Effector memory CD8-positive, alpha-beta T cell (primary cell): ENCODE data around the gene HOATZ.

Source experiments
- ATAC-seq: fragments of 150-1000 bp; cut with Tn5 transposase; replicated peaks from 2 replicates; pipeline ENCODE4 v1.10.0; 2021; ENCODE audit warnings: mild to moderate bottlenecking, moderate library complexity
- DNase-seq, 3 experiments: peaks; one replicate each; pipeline ENCODE4 v3.0.0; 2021
- H3K27ac Mint-ChIP-seq, 2 donors: one replicate each; pipeline ENCODE4 v1.8.0; 2022; ENCODE audit warnings: mild to moderate bottlenecking in 2 of 2, mixed read lengths in 2 of 2, moderate library complexity in 2 of 2
- H3K27me3 Mint-ChIP-seq, 2 donors: one replicate each; pipeline ENCODE4 v1.8.0; 2022; ENCODE audit warnings: mixed read lengths in 2 of 2
- H3K36me3 Mint-ChIP-seq: one replicate; pipeline ENCODE4 v1.8.0; 2022; ENCODE audit warnings: mild to moderate bottlenecking, moderate library complexity, mixed read lengths; ENCODE audit not compliant: insufficient read depth
- H3K4me1 Mint-ChIP-seq, 2 donors: one replicate each; pipeline ENCODE4 v1.8.0; 2022; ENCODE audit warnings: low read depth in 2 of 2, mixed read lengths in 2 of 2
- H3K4me3 Mint-ChIP-seq, 2 donors: one replicate each; pipeline ENCODE4 v1.8.0; 2022; ENCODE audit warnings: mild to moderate bottlenecking in 2 of 2, mixed read lengths in 2 of 2, moderate library complexity in 2 of 2
- H3K9me3 Mint-ChIP-seq, 2 donors: one replicate each; pipeline ENCODE4 v1.8.0; 2022; ENCODE audit warnings: mixed read lengths in 2 of 2

Gene HOATZ

DNA sequence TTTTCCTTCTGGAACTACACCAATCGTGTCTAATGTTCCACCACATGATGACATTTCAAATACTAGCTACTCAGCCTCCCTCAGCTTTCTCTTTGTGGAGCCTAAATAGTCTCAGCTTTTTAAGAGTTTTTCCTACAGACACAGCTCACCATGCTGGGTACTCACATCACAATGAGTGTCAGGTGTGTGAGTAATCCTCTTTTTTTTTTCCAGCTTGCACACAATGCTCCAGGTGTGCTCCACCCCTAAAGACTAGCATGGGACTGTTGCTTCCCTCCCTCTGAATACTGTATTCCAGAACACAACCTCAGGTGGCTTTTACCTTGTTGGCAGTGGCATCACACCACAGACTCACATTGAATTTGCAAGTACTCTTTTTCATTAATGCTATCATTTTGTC lies 14.1 kb upstream of the HOATZ start:
- Mint-ChIP-seq H3K27ac (no peak overlapping the region), H3K36me3 (no peaks in the 10 kb centered on the region), H3K9me3 (no peaks in the 10 kb centered on the region), H3K27me3 (peaks cover 47 to 64% of the 10 kb centered on the region in 2 donors), H3K4me1 (no peaks in the 10 kb centered on the region), H3K4me3 (no peak overlapping the region)
- ATAC-seq (no peak), DNase-seq (no peak)

DNA sequence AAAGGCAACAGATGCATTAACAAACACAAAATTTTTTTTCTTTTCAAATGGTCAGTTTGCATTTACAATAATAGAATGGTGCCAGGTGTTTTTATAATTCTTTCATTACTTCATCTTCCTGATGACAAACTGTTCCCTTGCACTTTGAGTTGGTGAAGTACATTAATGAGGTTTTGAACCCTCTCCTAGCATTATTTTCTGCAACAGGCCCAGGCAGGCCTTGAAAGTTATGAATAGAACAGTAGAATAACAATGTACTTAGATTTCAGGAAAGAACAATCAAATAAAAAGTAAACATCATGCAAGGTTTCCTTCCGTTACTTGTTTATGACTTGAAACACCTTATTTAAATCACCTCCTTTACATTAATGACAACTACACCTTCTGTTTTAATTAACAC lies 12.0 kb upstream of the HOATZ start:
- no peak overlapping the region for H3K4me3 Mint-ChIP-seq
- H3K27me3 Mint-ChIP-seq: peaks cover 57 to 72% of the 10 kb centered on the region in 2 donors
- H3K9me3 Mint-ChIP-seq: no peaks in the 10 kb centered on the region
- ATAC-seq (no peak), DNase-seq (no peak)
- no peaks in the 10 kb centered on the region for H3K36me3 Mint-ChIP-seq
- no peaks in the 10 kb centered on the region for H3K4me1 Mint-ChIP-seq
- H3K27ac Mint-ChIP-seq: no peak overlapping the region

DNA sequence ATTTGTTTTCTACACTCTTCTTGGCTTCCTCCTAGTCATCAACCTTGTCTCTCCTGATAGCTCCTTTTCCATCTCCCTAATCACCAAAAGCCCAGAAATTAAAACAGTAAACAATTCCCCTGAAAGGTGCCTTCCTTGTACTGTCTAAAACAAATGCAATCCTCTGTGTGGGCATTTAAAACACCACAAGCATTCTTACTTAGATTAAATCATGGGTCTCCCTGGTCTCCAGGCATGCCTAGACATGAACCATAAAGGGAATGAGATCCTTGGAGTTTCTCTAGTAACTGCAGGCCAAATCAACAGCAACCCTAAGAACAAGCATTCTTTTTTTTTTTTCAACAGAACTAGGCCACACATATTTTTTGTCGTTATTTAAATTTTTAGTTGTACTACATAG lies 4.3 kb upstream of the HOATZ start:
- no peak overlapping the region for H3K27ac Mint-ChIP-seq
- peaks cover 68 to 71% of the 10 kb centered on the region in 2 donors for H3K27me3 Mint-ChIP-seq
- no peak for DNase-seq
- no peaks in the 10 kb centered on the region for H3K9me3 Mint-ChIP-seq
- H3K4me1 Mint-ChIP-seq: peaks cover 0 to 6% of the 10 kb centered on the region in 2 donors
- H3K4me3 Mint-ChIP-seq: no peak overlapping the region
- no peak for ATAC-seq
- no peaks in the 10 kb centered on the region for H3K36me3 Mint-ChIP-seq

DNA sequence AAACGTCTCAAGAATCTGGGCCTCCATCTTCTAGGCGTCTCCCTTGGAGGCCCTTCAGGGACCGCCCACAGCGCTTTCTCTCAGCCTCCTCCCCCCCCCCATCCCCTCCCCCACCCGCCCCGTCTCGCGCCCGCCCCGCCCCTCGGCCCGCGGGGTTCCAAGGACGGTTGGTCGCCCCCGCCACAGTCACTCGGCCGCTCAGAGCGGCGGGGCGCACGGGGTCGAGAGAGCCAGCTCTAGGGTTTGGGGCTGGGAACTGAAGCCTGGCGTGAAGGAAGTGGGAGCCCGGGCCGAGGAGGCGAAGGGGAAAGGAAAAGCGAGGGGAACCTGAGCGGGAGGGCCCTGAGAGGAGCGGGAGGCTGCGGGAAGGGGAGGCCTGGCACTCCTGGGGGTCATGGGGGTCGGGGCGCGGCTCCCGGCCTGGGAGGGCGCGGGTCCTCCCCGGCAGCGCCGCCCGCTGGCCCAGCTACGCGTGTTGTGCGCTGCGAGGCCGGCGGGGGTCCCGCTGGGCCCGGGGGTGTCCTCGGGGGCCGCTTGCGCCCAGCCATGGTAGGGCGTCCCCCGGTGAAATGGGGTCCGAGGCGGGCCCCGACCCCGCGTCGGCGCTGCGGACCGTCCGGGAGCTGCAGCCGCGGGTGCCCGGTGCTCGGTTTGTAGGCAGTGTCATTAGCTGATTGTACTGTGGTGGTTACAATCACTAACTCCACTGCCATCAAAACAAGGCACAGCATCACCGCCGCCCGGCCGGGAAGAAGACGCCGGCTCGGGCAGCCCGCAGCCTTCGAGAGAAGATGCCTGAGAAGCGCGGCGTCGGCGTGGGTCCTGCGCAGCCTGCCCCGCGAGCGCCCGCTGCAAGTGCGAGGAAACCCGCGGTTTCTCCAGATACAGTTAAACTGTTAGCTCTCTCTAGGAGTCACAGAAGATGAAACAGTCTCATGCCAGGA lies 2.0 kb upstream of the HOATZ start, which contains the start of gene BTG4:
BTG4 (minus strand) TSS at position 91 of the 944 bp plus-strand sequence. CDS start 13,610 bp downstream, outside the sequence.
- no peaks in the 10 kb centered on the region for H3K9me3 Mint-ChIP-seq
- no peaks in the 10 kb centered on the region for H3K36me3 Mint-ChIP-seq
- H3K4me1 Mint-ChIP-seq: peaks cover 0 to 6% of the 10 kb centered on the region in 2 donors
- peak within 1 kb of the TSS; percentile 41 to 58 for H3K4me3 Mint-ChIP-seq
- H3K27me3 Mint-ChIP-seq: peaks cover 55 to 60% of the 10 kb centered on the region in 2 donors
- H3K27ac Mint-ChIP-seq: no peak within 1 kb of the TSS
- peak; percentile 56 for ATAC-seq
- DNase-seq: no peak

DNA sequence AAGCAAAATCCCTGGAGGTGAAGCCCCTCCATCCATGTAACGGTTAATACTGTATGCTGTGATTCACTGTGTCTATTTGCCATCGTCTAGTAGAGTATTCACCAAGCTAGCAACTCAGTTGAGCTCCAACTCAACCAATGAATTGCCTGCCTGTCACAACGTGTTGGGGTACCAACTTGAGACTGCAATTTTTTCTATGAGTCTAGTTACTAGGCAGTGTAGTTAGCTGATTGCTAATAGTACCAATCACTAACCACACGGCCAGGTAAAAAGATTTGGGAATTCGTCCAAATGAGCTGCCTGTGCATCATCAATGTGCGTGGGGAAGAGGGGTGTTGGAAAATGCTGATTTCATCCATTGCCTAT lies 1.4 kb upstream of the HOATZ start:
- peak overlapping the region; percentile 3 to 25 for H3K4me3 Mint-ChIP-seq
- ATAC-seq (no peak), DNase-seq (no peak)
- H3K9me3 Mint-ChIP-seq: no peaks in the 10 kb centered on the region
- H3K4me1 Mint-ChIP-seq: peaks cover 0 to 6% of the 10 kb centered on the region in 2 donors
- peaks cover 48 to 54% of the 10 kb centered on the region in 2 donors for H3K27me3 Mint-ChIP-seq
- H3K36me3 Mint-ChIP-seq: no peaks in the 10 kb centered on the region
- H3K27ac Mint-ChIP-seq: no peak overlapping the region

DNA sequence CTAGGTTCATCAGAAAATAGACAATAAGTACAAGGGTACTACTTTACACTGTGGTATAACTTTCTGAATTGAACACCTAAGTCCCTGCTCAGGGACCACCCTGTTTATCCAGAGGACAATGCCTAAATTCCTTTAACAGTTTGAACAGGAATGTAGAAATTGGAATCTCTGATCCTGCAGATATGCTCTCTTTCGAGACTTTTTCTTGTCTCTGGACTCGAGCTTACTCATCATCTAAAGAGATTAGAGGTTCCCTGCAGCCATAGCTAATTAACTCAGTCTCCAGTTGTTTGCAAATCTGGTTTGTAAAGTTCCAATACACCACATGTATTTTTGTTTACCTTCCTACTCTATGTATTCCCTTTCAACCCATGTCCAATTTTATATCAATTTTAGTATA lies 1.0 kb downstream of the HOATZ start:
- no peak for ATAC-seq

DNA sequence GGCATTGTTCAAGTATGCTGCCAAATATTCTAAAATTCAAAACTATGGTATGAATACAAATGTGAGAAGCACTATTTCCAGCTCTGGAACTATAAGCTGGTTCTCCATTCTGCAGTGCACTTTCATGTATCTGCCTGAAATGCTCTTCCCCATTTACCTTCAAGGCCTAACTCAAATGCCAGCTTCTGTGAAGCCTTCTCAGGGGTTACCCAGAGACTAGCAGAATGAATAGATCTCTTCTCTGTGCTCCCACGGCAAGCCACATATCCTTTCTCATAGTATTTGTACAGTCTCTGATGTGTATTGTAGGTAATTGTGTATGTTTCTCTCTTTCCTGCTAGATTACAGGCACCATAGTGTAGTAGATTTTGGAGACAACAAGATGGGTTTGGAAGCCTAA lies 4.1 kb downstream of the HOATZ start:
- no peak for ATAC-seq
- Mint-ChIP-seq H3K9me3 (no peaks in the 10 kb centered on the region), H3K36me3 (no peaks in the 10 kb centered on the region), H3K4me1 (peaks cover 0 to 3% of the 10 kb centered on the region in 2 donors), H3K27ac (no peak overlapping the region), H3K4me3 (no peak overlapping the region), H3K27me3 (peaks cover 20 to 22% of the 10 kb centered on the region in 2 donors)
- no peak for DNase-seq

More for the DNA sequence above, 1.0 kb downstream of the HOATZ start:
- peaks cover 0 to 6% of the 10 kb centered on the region in 2 donors for H3K4me1 Mint-ChIP-seq
- H3K36me3 Mint-ChIP-seq: no peaks in the 10 kb centered on the region
- peaks cover 36 to 37% of the 10 kb centered on the region in 2 donors for H3K27me3 Mint-ChIP-seq
- no peaks in the 10 kb centered on the region for H3K9me3 Mint-ChIP-seq
- DNase-seq: no peak
- no peak overlapping the region for H3K4me3 Mint-ChIP-seq
- H3K27ac Mint-ChIP-seq: no peak overlapping the region

DNA sequence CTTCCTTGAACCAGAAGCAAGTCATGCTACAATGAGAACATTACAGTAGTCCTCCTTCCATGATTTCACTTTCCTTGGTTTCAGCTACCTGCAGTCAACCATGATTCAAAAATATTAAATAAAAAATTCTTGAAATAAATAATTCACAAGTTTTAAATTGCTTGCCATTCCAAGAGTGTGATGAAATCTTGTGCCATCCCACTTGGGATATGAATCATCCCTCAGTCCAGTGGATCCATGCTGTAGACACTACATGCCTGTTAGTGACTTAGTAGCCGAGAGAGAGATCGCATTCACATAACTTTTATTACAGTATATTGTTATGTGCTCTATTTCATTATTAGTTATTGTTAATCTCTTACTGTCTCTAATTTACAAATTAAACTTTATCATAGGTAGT lies 6.0 kb downstream of the HOATZ start:
- Mint-ChIP-seq H3K27ac (no peak overlapping the region), H3K9me3 (no peaks in the 10 kb centered on the region), H3K27me3 (peaks cover 14 to 17% of the 10 kb centered on the region in 2 donors), H3K4me1 (no peaks in the 10 kb centered on the region), H3K36me3 (no peaks in the 10 kb centered on the region), H3K4me3 (no peak overlapping the region)
- ATAC-seq (no peak), DNase-seq (no peak)

DNA sequence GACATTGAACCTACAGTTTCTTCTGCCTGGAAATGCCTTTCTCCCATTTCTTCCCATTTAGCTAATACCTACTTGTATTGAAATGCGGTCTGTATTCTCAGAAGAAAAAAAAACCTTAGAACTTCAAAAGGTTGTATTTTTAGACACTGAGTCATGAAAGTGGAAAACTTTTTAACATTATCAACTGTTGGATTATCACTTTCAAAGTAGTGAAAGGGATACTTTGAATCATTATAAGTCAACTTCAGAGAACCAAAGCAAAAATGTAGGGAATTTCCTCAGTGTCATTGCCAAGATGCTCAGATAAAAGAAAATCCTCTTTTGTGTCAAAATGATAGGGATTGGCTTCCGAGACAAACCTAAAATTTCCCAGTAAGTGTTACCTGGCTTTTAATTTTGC lies 6.6 kb downstream of the HOATZ start:
- ATAC-seq (no peak), DNase-seq (no peak)
- H3K4me3 Mint-ChIP-seq: no peak overlapping the region
- H3K36me3 Mint-ChIP-seq: no peaks in the 10 kb centered on the region
- H3K4me1 Mint-ChIP-seq: no peaks in the 10 kb centered on the region
- H3K9me3 Mint-ChIP-seq: no peaks in the 10 kb centered on the region
- peaks cover 14 to 17% of the 10 kb centered on the region in 2 donors for H3K27me3 Mint-ChIP-seq
- no peak overlapping the region for H3K27ac Mint-ChIP-seq

DNA sequence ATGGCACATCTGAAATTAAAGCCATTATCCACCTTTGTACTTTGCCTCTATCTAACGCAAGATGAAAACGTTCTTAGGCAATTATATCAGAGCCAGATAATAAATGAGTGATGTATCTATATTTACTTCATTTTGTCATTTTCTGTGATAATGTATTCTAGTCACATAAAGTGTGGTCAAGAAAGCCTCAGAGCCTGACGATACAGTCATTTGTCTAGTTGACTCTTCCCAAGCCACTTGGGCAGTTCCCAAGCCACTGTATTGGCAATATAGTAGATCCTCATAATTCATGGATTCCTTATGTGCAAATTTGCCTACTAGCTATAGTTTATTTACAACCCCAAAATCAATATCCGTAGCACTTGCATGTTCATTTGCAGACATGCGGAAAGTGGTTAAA lies 7.8 kb downstream of the HOATZ start:
- H3K4me3 Mint-ChIP-seq: no peak overlapping the region
- H3K27me3 Mint-ChIP-seq: peaks cover 14 to 17% of the 10 kb centered on the region in 2 donors
- no peaks in the 10 kb centered on the region for H3K9me3 Mint-ChIP-seq
- DNase-seq (no peak), ATAC-seq (no peak)
- H3K4me1 Mint-ChIP-seq: no peaks in the 10 kb centered on the region
- H3K27ac Mint-ChIP-seq: no peak overlapping the region
- H3K36me3 Mint-ChIP-seq: no peaks in the 10 kb centered on the region

DNA sequence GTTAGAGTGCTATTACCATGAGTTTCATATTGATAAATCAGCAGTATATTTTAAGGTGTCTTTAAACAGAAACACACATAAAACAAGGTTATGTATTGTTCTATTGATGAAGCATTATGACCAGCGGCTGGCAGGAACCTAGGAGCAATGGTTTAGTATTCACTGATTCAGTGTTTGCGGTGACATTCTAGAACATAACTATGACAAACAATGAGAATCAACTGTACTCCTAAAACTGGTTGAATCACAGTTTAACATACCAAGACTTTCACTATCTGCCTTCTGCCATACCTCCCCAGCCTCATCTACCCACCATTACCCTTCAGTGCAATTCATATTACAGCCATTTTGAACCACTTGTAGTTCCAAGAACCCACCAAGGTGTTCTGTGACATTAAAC lies 8.8 kb downstream of the HOATZ start:
- Mint-ChIP-seq H3K27me3 (peaks cover 14 to 17% of the 10 kb centered on the region in 2 donors), H3K4me1 (no peaks in the 10 kb centered on the region), H3K36me3 (no peaks in the 10 kb centered on the region), H3K27ac (no peak overlapping the region), H3K4me3 (no peak overlapping the region), H3K9me3 (no peaks in the 10 kb centered on the region)
- DNase-seq: no peak
- no peak for ATAC-seq

DNA sequence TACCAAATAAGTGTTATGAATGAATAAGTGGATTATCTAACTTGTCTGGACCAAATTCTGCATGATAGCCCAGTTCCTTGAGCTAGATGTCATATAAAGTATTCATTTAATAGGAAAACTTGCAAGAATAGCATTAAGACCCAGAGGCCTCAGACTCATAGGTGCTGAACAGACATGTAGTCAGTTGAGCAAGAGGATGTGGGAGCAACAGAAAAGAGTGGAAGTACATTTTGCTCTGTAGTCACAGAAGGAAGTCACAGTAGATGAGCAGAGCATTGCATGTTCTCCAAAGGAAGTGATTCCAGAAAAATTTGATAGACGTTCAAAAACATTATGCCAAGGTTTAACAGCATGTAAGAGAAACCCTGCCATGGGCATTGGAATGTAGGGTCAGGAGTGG lies 9.5 kb downstream of the HOATZ start:
- no peaks in the 10 kb centered on the region for H3K36me3 Mint-ChIP-seq
- ATAC-seq: no peak
- H3K9me3 Mint-ChIP-seq: no peaks in the 10 kb centered on the region
- H3K27me3 Mint-ChIP-seq: peaks cover 14 to 17% of the 10 kb centered on the region in 2 donors
- no peak overlapping the region for H3K4me3 Mint-ChIP-seq
- no peak overlapping the region for H3K27ac Mint-ChIP-seq
- no peak for DNase-seq
- H3K4me1 Mint-ChIP-seq: peaks cover 0 to 2% of the 10 kb centered on the region in 2 donors

DNA sequence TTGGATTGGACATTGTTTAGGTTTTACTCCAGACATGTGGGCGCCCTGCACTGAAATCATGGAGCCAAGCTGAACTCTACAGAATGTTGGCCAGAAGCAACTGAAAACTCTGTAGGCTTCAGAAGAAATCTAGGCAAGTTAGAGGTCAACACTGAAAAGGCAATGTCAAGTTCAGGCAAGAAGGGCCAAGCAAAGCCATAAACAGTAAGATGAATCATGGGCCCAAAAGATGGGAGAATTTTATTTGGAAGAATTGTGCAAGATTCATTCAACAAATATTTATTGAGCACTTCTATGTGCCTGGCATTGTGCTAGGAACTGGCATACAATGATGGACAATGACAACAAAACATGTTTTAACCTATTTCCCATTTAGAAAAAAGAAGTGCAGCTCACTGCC lies 10.9 kb downstream of the HOATZ start:
- H3K4me1 Mint-ChIP-seq: peaks cover 0 to 2% of the 10 kb centered on the region in 2 donors
- no peaks in the 10 kb centered on the region for H3K9me3 Mint-ChIP-seq
- no peaks in the 10 kb centered on the region for H3K36me3 Mint-ChIP-seq
- no peak for ATAC-seq
- no peak overlapping the region for H3K4me3 Mint-ChIP-seq
- H3K27ac Mint-ChIP-seq: no peak overlapping the region
- DNase-seq: no peak
- H3K27me3 Mint-ChIP-seq: peaks cover 14 to 17% of the 10 kb centered on the region in 2 donors

DNA sequence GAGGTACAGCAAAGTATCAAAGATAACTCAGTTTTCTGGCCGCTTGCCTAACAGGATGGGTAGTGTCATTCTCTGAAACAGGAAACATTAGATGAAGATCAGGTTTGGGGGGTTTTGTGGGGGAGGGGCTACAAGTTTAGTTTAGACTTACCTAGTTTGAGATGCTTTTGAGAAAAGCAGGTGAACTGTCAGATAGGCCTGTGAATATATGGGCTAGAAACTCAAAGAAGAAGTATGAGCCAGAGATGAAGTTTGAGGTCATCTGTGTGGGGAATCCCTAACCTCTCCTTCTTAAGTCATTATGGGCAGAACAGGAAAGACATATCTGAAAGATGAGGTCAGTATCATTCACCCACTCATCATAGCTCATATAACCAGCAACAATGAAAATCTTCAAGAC lies 11.9 kb downstream of the HOATZ start:
- no peaks in the 10 kb centered on the region for H3K9me3 Mint-ChIP-seq
- ATAC-seq (peak; percentile 56), DNase-seq (no peak)

More for the DNA sequence above, 11.9 kb downstream of the HOATZ start:
- H3K4me3 Mint-ChIP-seq: no peak overlapping the region
- H3K36me3 Mint-ChIP-seq: no peaks in the 10 kb centered on the region
- H3K27me3 Mint-ChIP-seq: peaks cover 14 to 17% of the 10 kb centered on the region in 2 donors
- peaks cover 0 to 2% of the 10 kb centered on the region in 2 donors for H3K4me1 Mint-ChIP-seq
- no peak overlapping the region for H3K27ac Mint-ChIP-seq
